ENCODE data around the gene GPR176. TPM values are rescaled to one million over a fixed set of nuclear protein-coding genes. Genes with fewer than 3 reads are reported as not detected.

The GPR176 gene
- total RNA-seq, 1 experiment from 2014 or later = 9.8 TPM

GRCh38 chr15:39793923-39794322 is 126.1 kb downstream of the GPR176 start:
- no peaks in the 10 kb centered on the region for H3K4me1 Mint-ChIP-seq (ENCODE audit: low read depth, unreplicated experiment)
- TF ChIP-seq CTCF (IDR thresholded peaks at IDR 0.05; ENCODE audit: insufficient read depth in 1 of 2, low read depth in 1 of 2, low read length in 1 of 2, severe bottlenecking in 1 of 2, unreplicated experiment in 1 of 2) = no peak
- intact Hi-C loops (cut with micrococcal nuclease; ENCODE audit: unreplicated experiment) = no loop called here
- DNase-seq = no peak
- no peaks in the 10 kb centered on the region for H3K27me3 Mint-ChIP-seq (ENCODE audit: insufficient read depth, unreplicated experiment)
- ChIA-PET CTCF (no interaction called here), POLR2A (no interaction called here)
- Histone ChIP-seq H3K4me1 (no peaks in the 10 kb centered on the region), H3K4me3 (ENCODE audit: low read depth, low read length) (no peak overlapping the region), H3K9me3 (no peaks in the 10 kb centered on the region), H3K27me3 (replicated peaks; ENCODE audit: control insufficient read depth, insufficient read depth, low read length) (no peaks in the 10 kb centered on the region), H3K36me3 (ENCODE audit: control insufficient read depth, insufficient read depth, low read length) (no peaks in the 10 kb centered on the region)
- no peaks in the 10 kb centered on the region for H3K9me3 Mint-ChIP-seq (ENCODE audit: unreplicated experiment)
- BruUV-seq (replicated peaks) = no TSS peak
- no peaks in the 10 kb centered on the region for H3K36me3 Mint-ChIP-seq (ENCODE audit: insufficient read depth, unreplicated experiment)
- H3K27ac Mint-ChIP-seq (ENCODE audit: unreplicated experiment) = no peak overlapping the region
- H3K4me3 Mint-ChIP-seq (ENCODE audit: unreplicated experiment) = no peak overlapping the region

- no peaks in the 10 kb centered on the region for H3K4me1 Mint-ChIP-seq (ENCODE audit: low read depth, unreplicated experiment)
- no peaks in the 10 kb centered on the region for H3K9me3 Mint-ChIP-seq (ENCODE audit: unreplicated experiment)
- TF ChIP-seq CTCF (IDR thresholded peaks at IDR 0.05; ENCODE audit: insufficient read depth in 1 of 2, low read depth in 1 of 2, low read length in 1 of 2, severe bottlenecking in 1 of 2, unreplicated experiment in 1 of 2) = no peak
- DNase-seq = no peak
- ChIA-PET CTCF (no interaction called here), POLR2A (no interaction called here)
- H3K4me3 Mint-ChIP-seq (ENCODE audit: unreplicated experiment) = no peak overlapping the region
- Histone ChIP-seq H3K9me3 (no peaks in the 10 kb centered on the region), H3K36me3 (ENCODE audit: control insufficient read depth, insufficient read depth, low read length) (no peaks in the 10 kb centered on the region), H3K4me3 (ENCODE audit: low read depth, low read length) (no peak overlapping the region), H3K27me3 (replicated peaks; ENCODE audit: control insufficient read depth, insufficient read depth, low read length) (no peaks in the 10 kb centered on the region), H3K4me1 (peaks cover 1% of the 10 kb centered on the region; the same call in 1 of the 2 replicates)
- no peaks in the 10 kb centered on the region for H3K36me3 Mint-ChIP-seq (ENCODE audit: insufficient read depth, unreplicated experiment)
- H3K27me3 Mint-ChIP-seq (ENCODE audit: insufficient read depth, unreplicated experiment) = no peaks in the 10 kb centered on the region
- peak overlapping the region; percentile 25 for H3K27ac Mint-ChIP-seq (ENCODE audit: unreplicated experiment)
- intact Hi-C loops (cut with micrococcal nuclease; ENCODE audit: unreplicated experiment) = no loop called here
- no TSS peak for BruUV-seq (replicated peaks)
Observed at GRCh38 chr15:39792844-39793335, 127.2 kb downstream of the GPR176 start.

- H3K27ac Mint-ChIP-seq (ENCODE audit: unreplicated experiment) = peak overlapping the region; percentile 25
- H3K4me3 Mint-ChIP-seq (ENCODE audit: unreplicated experiment) = no peak overlapping the region
- no peaks in the 10 kb centered on the region for H3K27me3 ChIP-seq (replicated peaks; ENCODE audit: control insufficient read depth, insufficient read depth, low read length)
- ChIA-PET POLR2A (no interaction called here), CTCF (no interaction called here)
- no peaks in the 10 kb centered on the region for H3K4me1 Mint-ChIP-seq (ENCODE audit: low read depth, unreplicated experiment)
- no peak overlapping the region for H3K4me3 ChIP-seq (ENCODE audit: low read depth, low read length)
- no peak for DNase-seq
- intact Hi-C loops (cut with micrococcal nuclease; ENCODE audit: unreplicated experiment) = no loop called here
- H3K36me3 ChIP-seq (ENCODE audit: control insufficient read depth, insufficient read depth, low read length) = no peaks in the 10 kb centered on the region
- H3K36me3 Mint-ChIP-seq (ENCODE audit: insufficient read depth, unreplicated experiment) = no peaks in the 10 kb centered on the region
- no peak for TF ChIP-seq CTCF (IDR thresholded peaks at IDR 0.05; ENCODE audit: insufficient read depth in 1 of 2, low read depth in 1 of 2, low read length in 1 of 2, severe bottlenecking in 1 of 2, unreplicated experiment in 1 of 2)
- H3K9me3 ChIP-seq = no peaks in the 10 kb centered on the region
- no peaks in the 10 kb centered on the region for H3K27me3 Mint-ChIP-seq (ENCODE audit: insufficient read depth, unreplicated experiment)
- peaks cover 8% of the 10 kb centered on the region for H3K4me1 ChIP-seq
- no TSS peak for BruUV-seq (replicated peaks)
- no peaks in the 10 kb centered on the region for H3K9me3 Mint-ChIP-seq (ENCODE audit: unreplicated experiment)
Observed at GRCh38 chr15:39792025-39792843, 127.8 kb downstream of the GPR176 start.
